Osteocyte (in vitro differentiated cells): Measurements from ENCODE around the gene ABCC12. TPM values are rescaled to one million over a fixed set of nuclear protein-coding genes. Genes with fewer than 3 reads are reported as not detected.
"Not testable (repeated sequence)": the region's sequence is repeated elsewhere in the genome, so short reads cannot be mapped to it uniquely, and the experiment has no call there.

Source experiments
- DNase-seq: peaks from one replicate; pipeline ENCODE4 v3.0.0; 2021; ENCODE audit warnings: mixed read lengths; ENCODE audit not compliant: unreplicated experiment; ENCODE audit errors: extremely low spot score
- H3K27ac Mint-ChIP-seq: one replicate; pipeline ENCODE4 v1.8.0; 2021; ENCODE audit warnings: mild to moderate bottlenecking, mixed read lengths; ENCODE audit not compliant: unreplicated experiment
- H3K27me3 Mint-ChIP-seq: one replicate; pipeline ENCODE4 v1.8.0; 2021; ENCODE audit warnings: mixed read lengths; ENCODE audit not compliant: unreplicated experiment
- H3K36me3 Mint-ChIP-seq: one replicate; pipeline ENCODE4 v1.8.0; 2021; ENCODE audit warnings: mixed read lengths; ENCODE audit not compliant: unreplicated experiment
- H3K4me1 Mint-ChIP-seq: one replicate; pipeline ENCODE4 v1.8.0; 2021; ENCODE audit warnings: mixed read lengths; ENCODE audit not compliant: unreplicated experiment
- H3K4me3 Mint-ChIP-seq: one replicate; pipeline ENCODE4 v1.8.0; 2021; ENCODE audit warnings: mild to moderate bottlenecking, moderate library complexity, mixed read lengths; ENCODE audit not compliant: unreplicated experiment
- H3K9me3 Mint-ChIP-seq: one replicate; pipeline ENCODE4 v1.8.0; 2021; ENCODE audit warnings: mixed read lengths; ENCODE audit not compliant: unreplicated experiment
- total RNA-seq: library from RNA; stranded (reverse); gene quantifications from 2 replicates; pipeline ENCODE4 v1.2.1, GENCODE V29; 2021
- TF ChIP-seq, protein P1 (sequence below): fragments of 200-600 bp; sonication (generic); IDR thresholded peaks from 2 replicates; pipeline ENCODE4 v1.5.0; 2021; ENCODE audit warnings: antibody characterized with exemption, mild to moderate bottlenecking, moderate library complexity

Gene ABCC12
- total RNA-seq, 1 donor from 2014 or later: not detected

DNA sequence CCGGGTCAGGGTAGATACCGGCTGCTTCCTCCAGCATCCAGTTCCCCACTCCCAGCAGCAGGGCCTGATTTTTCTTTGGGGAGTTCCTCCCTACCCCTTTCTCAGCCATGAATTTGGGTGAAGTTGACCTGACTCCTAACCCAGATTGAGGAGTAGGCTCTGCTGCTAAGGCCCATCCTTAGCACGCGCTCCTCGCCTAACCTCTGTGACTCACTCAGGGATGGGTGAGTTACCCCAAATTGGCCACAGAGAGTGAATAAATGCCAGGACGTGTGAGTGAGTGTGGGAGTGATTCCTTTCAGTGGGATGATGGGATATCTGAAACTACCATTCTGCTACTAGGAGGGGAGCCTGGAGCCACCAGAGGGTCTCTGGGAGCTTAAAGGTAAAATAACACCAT, 28.9 kb upstream of the ABCC12 start:
- Mint-ChIP-seq H3K4me1 (no peaks in the 10 kb centered on the region), H3K9me3 (no peaks in the 10 kb centered on the region), H3K27me3 (peaks cover 28% of the 10 kb centered on the region), H3K36me3 (no peaks in the 10 kb centered on the region), H3K27ac (no peak overlapping the region), H3K4me3 (no peak overlapping the region)
- TF ChIP-seq, protein P1, sequence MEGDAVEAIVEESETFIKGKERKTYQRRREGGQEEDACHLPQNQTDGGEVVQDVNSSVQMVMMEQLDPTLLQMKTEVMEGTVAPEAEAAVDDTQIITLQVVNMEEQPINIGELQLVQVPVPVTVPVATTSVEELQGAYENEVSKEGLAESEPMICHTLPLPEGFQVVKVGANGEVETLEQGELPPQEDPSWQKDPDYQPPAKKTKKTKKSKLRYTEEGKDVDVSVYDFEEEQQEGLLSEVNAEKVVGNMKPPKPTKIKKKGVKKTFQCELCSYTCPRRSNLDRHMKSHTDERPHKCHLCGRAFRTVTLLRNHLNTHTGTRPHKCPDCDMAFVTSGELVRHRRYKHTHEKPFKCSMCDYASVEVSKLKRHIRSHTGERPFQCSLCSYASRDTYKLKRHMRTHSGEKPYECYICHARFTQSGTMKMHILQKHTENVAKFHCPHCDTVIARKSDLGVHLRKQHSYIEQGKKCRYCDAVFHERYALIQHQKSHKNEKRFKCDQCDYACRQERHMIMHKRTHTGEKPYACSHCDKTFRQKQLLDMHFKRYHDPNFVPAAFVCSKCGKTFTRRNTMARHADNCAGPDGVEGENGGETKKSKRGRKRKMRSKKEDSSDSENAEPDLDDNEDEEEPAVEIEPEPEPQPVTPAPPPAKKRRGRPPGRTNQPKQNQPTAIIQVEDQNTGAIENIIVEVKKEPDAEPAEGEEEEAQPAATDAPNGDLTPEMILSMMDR: no peak
- no peak for DNase-seq

- Mint-ChIP-seq H3K27me3 (peaks cover 22% of the 10 kb centered on the region), H3K4me3 (no peak overlapping the region), H3K4me1 (no peaks in the 10 kb centered on the region), H3K9me3 (no peaks in the 10 kb centered on the region), H3K27ac (no peak overlapping the region), H3K36me3 (no peaks in the 10 kb centered on the region)
- DNase-seq: no peak
- TF ChIP-seq, protein P1: no peak
Observed at GRCh38 chr16:48182979-48183537, 27.3 kb upstream of the ABCC12 start.

DNA sequence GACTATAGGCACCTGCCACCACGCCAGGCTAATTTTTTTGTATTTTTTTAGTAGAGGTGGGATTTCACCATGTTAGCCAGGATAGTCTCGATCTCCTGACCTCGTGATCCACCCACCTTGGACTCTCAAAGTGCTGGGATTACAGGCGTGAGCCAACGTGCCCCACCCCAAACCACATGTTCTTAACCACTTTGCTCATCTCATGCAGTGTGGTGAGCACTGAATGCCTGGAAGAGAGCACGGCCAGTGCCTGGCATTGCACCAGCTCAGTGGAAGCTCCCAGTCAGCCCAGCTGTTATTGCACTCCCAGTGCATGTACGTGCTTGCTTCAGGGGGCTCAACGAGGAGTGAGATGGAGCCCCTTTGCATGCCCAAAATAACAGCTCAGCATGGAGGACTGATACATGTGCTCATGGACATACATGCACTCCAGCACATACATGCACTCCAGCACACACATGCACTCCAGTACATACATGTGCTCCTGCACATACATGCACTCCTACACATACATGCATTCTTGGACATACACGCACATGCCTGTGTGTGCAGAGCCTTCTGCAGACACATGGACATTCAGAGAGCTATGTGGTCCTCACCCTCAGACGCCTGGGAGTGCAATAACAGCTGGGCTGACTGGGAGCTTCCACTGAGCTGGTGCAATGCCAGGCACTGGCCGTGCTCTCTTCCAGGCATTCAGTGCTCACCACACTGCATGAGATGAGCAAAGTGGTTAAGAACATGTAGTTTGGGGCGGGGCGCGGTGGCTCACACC, 26.1 kb upstream of the ABCC12 start:
- H3K27ac Mint-ChIP-seq, DNase-seq, H3K4me3 Mint-ChIP-seq, H3K9me3 Mint-ChIP-seq, H3K4me1 Mint-ChIP-seq, H3K36me3 Mint-ChIP-seq: not testable (repeated sequence)
- peaks cover 28% of the 10 kb centered on the region for H3K27me3 Mint-ChIP-seq

GRCh38 chr16:48180868-48181480, 25.2 kb upstream of the ABCC12 start:
- no peaks in the 10 kb centered on the region for H3K9me3 Mint-ChIP-seq
- H3K4me3 Mint-ChIP-seq: no peak overlapping the region
- no peak for DNase-seq
- no peaks in the 10 kb centered on the region for H3K4me1 Mint-ChIP-seq
- no peak overlapping the region for H3K27ac Mint-ChIP-seq
- peaks cover 26% of the 10 kb centered on the region for H3K27me3 Mint-ChIP-seq
- no peaks in the 10 kb centered on the region for H3K36me3 Mint-ChIP-seq
- TF ChIP-seq, protein P1: no peak

- H3K9me3 Mint-ChIP-seq: no peaks in the 10 kb centered on the region
- no peaks in the 10 kb centered on the region for H3K36me3 Mint-ChIP-seq
- H3K4me1 Mint-ChIP-seq: no peaks in the 10 kb centered on the region
- H3K4me3 Mint-ChIP-seq: no peak overlapping the region
- H3K27ac Mint-ChIP-seq: no peak overlapping the region
- H3K27me3 Mint-ChIP-seq: peaks cover 24% of the 10 kb centered on the region
- no peak for DNase-seq
- TF ChIP-seq, protein P1: no peak
Observed at GRCh38 chr16:48176635-48177408, 21.0 kb upstream of the ABCC12 start.
